T-helper 9 cell (primary cell): ENCODE measurements around the gene STAT5A.

ENCODE experiments used
- DNase-seq: peaks from one replicate; pipeline ENCODE4 v3.0.0-alpha.2; 2020

The STAT5A gene

GRCh38 chr17:42270170-42270535 is 18.1 kb upstream of the STAT5A start:
- no peak for DNase-seq

DNA sequence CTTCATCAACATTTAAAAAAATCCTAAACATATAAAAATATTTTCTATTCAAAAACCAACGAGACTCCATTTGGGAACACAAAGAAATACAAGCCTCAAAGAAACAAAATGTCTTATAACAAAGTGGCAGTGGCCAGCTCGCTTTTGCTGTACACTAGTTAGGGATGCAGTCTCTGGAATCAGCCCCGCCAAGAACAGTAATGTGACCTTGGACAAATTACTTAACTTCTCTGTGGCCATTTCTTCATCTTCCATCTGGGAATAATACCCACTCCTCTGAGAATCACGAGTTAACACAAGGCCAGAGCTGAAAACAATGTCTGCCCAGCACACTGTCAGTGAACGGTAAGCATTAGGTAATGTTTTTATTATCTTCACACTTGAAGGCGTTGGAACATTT is 17.7 kb upstream of the STAT5A start:
- DNase-seq, result no peak

DNA sequence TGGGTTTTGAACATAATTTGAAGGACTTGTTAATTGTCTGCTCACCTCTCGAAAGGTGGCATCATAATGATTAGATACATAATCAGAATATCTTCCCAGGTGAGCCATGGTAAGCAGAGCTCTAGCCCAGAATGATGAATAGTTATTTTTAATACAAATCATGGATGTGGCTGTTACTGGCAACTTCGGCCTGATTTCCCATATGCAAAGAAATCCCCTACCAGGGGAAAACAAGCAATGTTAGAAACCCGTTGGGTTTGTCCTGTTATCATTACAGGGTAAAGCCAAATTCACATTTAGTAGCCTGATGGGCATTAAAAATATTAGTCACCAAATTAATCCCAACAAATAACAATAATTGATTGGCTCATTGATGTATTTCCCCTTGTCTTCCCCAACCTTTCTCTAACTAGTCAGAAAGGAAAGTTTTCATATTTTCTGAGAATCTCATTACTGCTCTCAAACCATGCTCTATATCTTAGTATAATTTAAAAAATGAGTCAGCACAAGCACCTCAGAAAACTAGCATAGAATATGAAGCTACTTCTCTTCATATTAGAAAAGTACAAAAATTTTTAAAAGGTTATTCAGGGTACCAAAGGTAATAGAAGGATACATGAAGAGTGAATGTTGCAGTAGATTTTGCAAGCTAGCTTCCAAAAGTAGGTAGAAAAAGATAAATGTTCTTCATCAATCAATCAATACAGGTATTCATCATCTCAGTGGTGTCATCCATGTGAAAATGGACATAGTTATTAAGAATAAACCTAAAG is 17.1 kb upstream of the STAT5A start:
- DNase-seq, result no peak

GRCh38 chr17:42271779-42272035 is 16.6 kb upstream of the STAT5A start:
- DNase-seq, result no peak

GRCh38 chr17:42272162-42272907 is 16.0 kb upstream of the STAT5A start:
- DNase-seq, result no peak

DNA sequence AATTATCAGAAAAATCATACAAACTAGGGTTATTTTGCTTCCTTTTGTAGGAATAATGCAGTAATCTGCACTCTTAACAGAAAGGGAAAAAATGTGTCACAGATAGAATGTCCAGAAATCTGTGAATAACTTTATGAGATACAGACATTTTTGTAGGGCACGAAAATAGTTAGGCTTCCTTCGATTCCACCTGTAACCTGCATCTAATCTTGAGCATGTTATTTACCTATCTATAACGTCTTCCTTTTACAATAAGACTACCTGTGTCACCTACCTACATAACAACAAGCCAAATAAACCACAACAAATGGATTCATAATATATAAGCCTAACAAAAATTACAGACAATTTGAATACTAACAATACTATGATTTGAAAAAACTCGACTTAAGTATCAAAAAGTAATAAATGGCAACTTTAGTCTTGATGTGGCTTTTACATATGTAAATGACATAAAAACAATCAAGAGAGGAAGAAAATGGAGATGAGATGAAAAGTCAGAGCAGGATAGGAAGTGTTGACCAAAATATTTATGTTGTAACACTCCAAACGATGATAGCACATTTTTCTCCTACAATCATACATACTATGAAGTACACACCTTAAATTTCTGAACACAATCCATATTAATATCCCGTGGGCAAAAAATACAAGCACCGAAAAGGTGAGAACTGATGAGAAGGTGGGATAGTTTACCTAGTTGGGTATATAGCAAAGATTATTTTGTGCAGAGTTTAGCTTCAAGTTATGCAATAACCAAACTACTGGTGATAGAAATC is 14.6 kb upstream of the STAT5A start:
- no peak for DNase-seq

- DNase-seq, result no peak
Measured at GRCh38 chr17:42274253-42274542, 14.1 kb upstream of the STAT5A start.

- no peak for DNase-seq
Measured at GRCh38 chr17:42274812-42275526, 13.3 kb upstream of the STAT5A start.

DNA sequence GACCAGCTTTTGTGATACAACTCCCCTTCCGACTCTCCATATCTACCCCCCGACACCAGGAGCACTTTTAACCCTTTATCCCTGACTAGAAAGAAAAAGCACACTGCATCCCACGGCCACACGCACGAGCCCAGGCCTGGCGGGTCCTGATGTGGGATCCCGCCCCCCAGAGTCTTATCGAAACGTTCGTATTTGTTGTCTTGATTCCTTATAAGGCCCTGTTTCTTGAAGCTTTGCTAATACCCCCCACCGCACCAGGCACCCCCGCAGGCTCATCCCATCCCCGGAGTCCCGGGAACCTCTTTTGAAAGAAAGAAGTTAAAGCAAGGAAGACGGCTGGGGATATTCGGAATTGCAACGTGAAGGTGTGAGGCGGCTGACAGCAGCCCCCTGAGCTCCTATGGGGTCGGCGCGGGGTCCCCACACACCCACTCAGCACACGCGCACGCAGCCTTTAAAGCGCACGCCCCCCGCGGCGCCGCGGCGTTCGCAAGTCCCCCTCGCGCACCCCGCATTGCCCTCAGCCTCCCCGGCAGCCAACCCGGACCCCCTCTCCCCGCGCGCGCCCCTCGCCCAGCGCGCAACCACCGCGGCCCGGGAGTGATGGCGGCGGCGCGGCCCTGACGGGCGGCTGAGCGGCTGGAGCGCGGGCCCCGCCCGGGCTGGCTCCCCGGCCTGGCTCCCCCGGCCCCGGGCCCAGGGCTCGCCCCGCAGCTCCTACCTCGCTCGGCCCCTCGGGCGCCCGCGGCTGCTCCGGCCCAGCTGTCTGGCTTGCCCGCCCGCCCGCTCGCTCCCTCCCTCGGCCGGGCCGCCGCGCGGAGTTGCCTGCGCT is 12.6 kb upstream of the STAT5A start:
- peak; percentile 38 for DNase-seq

DNA sequence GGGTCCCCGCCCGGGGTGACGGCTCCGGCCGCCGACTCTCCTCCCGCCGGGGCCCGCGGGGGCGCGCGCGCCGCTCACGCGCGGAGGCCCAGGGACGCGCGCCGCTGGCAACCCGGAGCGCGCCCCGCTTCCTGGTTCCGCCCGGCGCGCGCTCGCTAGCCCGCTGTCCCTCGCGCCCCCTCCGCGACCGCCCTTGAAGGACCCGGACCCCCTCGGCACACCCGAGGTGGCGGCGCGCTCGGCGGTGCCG is 12.0 kb upstream of the STAT5A start, which contains the start of gene STAT5B:
Gene STAT5B, minus strand, starts transcription at position 33 of the 250 bp plus-strand sequence. CDS start 44,264 bp downstream, outside the sequence.
- peak; percentile 48 for DNase-seq

- peak; percentile 44 for DNase-seq
Measured at GRCh38 chr17:42276609-42277341, 11.5 kb upstream of the STAT5A start.

- DNase-seq, result no peak
Measured at GRCh38 chr17:42277342-42277712, 11.0 kb upstream of the STAT5A start.

DNA sequence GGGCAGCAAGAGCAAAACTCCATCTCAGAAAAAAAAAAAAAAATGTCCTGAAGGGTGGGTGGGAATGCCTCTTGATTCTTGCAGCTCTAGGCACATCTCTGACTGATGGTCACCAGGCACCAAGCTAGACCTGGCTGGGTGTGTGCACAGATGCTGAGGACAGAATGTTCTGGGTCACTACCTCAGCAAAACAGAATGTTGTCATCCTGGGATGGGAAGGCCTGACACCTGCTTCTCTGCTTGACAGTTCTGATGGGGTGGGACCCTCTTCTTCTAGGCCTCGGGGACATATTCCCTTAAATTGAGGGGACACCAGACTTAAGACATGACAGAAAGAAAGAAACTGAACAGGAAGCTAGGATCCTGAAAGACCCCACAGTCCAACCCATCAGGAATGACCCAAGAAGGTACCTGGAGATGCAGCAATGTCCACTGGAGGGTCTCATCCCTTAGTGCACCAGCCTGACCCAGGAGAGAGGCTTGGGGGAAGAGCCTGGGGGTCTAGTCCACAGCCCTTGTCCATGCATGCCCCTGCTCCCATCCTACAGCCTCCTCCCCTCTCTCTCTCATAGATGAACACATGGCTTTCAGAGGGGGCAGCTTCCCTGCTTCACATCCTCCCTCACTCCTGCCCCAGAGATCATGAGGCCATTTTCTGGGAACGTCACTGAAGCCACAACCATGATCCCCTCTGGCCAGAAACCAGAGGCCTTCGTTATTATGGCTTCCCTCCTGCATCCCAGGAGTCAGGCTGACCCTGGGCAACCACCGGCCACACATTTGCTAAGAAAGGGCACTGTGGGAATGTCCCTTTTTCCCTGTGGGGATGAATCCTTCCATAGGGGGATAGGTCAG is 8.3 kb upstream of the STAT5A start:
- no peak for DNase-seq

DNA sequence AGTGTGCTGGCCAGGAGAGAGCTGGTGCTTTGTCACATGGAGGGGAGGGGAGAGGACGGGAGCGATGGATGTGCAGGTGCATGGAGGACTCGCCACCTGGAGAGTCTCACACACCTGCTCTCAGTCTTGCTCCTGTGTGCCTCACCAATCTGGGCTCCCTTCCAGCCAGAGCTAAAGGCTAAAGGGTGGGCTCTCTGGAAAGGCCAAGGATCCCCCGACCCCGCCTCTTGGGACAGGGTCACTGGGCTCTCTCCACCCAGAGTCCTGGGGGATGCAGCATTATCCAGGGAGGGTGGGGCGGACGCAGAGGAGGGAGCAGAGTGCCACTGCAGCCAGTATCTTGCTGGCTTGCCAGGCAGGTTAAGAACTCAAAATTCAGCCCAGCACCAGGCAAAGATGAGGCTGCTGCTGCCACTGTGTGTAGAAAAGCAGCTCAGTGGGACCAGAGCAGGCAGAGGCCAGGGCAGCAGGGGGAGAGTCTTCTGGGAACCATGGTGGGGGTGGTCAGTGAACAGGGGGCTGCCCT is 6.7 kb upstream of the STAT5A start:
- no peak for DNase-seq

DNA sequence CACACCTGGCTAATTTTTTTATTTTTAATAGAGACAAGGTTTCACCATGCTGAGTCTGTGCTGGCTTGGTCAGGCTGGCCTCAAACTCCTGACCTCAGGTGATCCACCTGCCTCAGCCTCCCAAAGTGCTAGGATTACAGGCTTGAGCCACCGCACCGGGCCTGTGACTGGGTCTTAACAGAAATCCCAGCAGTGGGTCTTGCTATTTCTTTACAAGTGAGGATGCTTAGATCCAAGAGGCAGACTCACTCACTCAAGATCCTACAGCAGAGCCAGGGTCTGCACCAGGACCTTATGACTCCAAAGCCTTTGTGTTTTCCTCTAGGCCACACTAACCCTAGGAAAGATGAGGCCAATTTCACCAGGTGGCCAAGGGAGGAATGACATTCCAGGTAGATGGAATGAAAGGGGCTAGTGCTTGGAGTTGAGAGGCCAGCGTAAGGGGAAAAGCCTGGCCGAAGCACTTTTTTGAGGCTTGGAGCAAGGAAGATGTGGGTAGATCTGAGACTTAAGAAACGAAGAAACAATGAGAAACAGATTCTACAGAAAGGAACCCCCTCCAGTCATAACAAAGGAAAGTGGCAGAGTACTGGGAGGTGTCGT is 5.7 kb upstream of the STAT5A start:
- DNase-seq, result no peak

DNA sequence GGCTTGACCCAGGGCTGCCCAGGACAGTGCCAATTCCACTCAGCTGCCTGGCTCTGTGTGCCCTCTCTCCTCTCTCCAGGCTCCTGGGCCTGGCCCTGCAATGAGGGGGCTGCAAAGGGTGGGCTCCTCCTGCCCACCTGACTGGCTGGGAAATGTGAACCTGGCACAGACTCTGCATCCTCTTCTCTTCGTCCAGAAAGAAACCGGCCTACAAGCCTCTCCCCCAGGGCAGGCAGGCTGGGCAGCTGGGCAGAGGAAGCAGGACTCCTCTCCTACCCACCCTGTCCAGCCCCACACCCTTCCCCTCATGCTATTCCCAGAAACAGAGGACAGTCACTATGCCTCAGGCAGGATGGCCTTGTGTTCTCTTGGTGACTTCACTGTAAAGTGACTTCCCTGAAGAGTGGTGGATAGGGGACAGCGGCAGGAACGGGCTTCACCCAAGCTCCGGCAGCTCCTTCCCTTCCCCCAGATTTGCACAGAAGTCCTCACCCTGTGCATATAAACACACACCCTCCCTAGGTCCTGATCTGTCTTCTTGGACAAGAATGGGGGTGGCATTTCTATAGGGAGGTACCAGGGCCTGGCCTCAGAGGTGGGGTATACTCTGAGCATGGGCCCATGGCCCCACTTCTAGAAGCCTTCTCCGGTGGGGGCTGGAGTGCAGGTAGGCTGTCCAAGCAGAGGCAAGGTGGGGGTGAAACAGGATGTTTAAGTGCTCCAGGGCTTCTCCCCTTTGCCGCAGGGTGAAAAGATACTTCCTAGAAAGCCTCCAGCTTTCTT is 4.9 kb upstream of the STAT5A start:
- DNase-seq, result no peak

GRCh38 chr17:42284024-42284369 is 4.3 kb upstream of the STAT5A start:
- no peak for DNase-seq

GRCh38 chr17:42284566-42284965 is 3.7 kb upstream of the STAT5A start:
- DNase-seq, result no peak

GRCh38 chr17:42285346-42286050 is 2.8 kb upstream of the STAT5A start:
- no peak for DNase-seq
